ENCODE results near the gene LRRC14B.

DNA sequence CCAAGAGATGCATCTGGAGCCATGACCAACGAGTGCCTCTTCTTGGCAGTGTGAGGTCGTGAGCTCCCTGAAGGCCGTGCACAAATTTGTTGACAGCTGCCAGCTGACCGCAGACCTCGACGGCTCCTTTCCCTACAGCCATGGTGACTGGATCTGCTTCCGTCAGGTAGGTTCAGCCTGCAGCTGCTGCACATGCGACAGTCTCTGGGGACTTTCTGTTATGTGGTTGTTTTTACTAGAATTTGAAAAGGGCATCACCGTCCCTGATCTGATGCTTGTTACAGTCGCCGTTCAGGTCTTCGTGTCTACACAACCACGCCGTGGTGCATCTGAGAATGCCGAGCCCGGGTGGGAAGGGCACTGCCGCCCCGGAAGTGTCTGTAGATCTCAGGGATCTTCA is 36.5 kb upstream of the LRRC14B start:
- no peak for TF ChIP-seq GABPA (IDR thresholded peaks at IDR 0.05; ENCODE audit: low read depth)
- no peak for TF ChIP-seq SIN3A (IDR thresholded peaks at IDR 0.05; ENCODE audit: borderline replicate concordance, low read depth, low read length)
- TF ChIP-seq, protein P1, sequence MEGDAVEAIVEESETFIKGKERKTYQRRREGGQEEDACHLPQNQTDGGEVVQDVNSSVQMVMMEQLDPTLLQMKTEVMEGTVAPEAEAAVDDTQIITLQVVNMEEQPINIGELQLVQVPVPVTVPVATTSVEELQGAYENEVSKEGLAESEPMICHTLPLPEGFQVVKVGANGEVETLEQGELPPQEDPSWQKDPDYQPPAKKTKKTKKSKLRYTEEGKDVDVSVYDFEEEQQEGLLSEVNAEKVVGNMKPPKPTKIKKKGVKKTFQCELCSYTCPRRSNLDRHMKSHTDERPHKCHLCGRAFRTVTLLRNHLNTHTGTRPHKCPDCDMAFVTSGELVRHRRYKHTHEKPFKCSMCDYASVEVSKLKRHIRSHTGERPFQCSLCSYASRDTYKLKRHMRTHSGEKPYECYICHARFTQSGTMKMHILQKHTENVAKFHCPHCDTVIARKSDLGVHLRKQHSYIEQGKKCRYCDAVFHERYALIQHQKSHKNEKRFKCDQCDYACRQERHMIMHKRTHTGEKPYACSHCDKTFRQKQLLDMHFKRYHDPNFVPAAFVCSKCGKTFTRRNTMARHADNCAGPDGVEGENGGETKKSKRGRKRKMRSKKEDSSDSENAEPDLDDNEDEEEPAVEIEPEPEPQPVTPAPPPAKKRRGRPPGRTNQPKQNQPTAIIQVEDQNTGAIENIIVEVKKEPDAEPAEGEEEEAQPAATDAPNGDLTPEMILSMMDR (IDR thresholded peaks at IDR 0.05): no peak
- no peak for TF ChIP-seq ZBTB33 (IDR thresholded peaks at IDR 0.05; ENCODE audit: borderline replicate concordance, low read depth)
